Bone marrow (tissue), 2 donors: ENCODE measurements around the gene PIP4K2B.
"Not testable (repeated sequence)": the region's sequence is repeated elsewhere in the genome, so short reads cannot be mapped to it uniquely, and the experiment has no call there.

Experiments used
- DNase-seq, 2 donors: peaks; one replicate each; lab custom pipeline; 2025; lab: John Stamatoyannopoulos, UW

Gene PIP4K2B

GRCh38 chr17:38799501-38800236 is at the start of gene PIP4K2B:
TSS of gene PIP4K2B (minus strand) at chr17:38799556. CDS start at chr17:38799424, 132 bp downstream.
- peak; percentile 88 to 92 for DNase-seq

DNA sequence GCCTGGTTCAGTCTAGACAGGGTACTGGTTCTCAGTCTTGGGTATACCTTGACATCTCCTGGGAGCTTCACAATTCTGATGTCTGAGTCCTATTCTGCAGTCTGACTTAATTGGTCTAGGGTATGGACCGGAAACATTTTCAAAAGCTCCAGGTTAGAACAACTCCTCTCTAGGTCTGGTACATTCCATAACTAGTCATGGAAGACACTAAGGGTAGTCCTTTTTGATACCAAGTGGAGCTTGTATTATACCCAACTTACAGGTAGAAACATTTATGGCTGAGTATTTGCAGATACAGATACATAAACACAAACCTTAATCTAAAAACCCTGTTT is 49.2 kb upstream of the PIP4K2B start:
- no peak for DNase-seq

DNA sequence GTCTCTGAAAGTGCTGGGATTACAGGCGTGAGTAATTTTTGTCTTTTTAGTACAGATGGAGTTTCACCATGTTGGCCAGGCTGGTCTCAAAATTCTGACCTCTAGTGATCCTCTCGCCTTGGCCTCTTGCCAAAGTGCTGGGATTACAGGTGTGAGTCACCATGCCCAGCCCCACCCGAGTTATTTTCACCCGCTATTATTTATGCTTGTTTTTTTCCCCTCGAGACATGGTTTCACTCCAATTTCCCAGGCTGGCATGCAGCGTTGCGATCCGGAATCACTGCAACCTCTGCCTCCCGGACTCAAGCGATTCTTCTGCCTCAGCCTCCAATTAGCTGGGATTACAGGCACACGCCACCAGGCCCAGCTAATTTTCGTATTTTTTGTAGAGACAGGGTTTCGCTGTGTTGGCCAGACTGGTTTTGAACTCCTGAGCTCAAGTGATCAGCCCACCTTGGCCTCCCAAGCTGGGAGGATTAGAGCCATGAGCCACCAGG is 45.0 kb upstream of the PIP4K2B start:
- no peak for DNase-seq

DNA sequence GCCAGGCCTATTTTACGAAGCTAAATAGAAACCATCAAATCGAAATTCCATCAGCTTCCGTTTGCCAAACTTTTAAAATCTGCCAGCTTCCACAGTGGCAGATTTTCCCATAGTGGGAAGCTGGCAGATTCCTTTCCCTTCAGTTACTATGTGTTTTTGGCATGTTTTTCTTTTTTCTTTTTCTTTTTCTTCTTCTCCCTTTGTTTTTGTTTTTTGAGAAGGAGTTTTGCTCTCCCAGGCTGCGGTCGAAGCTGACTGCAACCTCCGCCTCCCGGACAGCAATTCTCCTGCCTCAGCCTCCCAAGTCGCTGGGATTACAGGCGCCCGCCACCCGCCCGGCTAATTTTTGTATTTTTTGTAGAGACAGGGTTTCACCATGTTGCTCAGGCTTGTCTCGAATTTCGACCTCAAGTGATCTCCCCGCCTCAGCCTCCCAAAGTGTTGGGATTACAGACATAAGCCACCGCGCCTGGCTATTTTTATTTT is 26.4 kb upstream of the PIP4K2B start:
- no peak for DNase-seq

DNA sequence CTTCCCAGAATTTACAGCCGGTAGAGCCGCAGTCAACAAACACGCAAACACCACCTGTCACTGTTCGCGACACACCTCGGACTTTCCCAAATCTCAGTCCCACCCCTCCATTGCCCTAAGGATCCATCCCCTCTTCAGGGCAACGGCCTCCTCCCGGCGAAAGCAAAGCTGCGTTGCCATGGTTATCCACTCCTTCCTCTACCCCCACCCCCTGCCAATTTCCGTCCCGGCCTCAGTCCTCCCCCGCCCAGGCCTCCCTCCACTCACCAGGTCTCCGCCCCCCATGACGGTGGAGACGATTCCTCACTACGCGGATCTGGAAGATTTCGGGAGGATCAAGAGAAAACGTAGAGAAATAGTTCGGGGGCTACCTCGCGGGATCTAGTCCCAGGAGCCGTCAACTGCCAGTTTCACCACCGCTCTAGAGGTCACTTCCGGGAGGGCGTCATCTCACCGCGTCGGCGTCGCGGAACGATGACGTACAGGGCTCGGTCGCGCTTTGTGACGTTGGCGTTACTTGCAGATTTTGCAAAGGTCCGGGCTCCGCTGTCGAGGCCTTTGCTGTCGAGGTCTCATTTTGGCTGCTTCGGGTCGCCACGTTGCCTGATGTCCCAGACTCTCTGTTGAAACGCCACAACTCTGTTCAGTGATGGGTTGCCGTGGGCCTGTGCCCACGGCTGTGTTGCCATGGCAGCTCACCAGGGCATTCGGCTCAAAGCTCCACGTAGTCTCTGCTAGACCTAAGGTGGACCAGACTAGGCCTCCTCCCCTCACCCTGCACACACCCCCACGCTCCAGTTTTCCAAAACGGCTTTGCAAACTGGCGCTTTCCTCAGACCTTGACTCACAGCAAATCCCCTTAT is 25.8 kb upstream of the PIP4K2B start, which contains the start of gene CWC25:
Gene CWC25 (minus strand): TSS at position 423 of the 863 bp plus-strand sequence. CDS start 138 bp downstream, at position 285.
- DNase-seq: peak; percentile 95 to 99

DNA sequence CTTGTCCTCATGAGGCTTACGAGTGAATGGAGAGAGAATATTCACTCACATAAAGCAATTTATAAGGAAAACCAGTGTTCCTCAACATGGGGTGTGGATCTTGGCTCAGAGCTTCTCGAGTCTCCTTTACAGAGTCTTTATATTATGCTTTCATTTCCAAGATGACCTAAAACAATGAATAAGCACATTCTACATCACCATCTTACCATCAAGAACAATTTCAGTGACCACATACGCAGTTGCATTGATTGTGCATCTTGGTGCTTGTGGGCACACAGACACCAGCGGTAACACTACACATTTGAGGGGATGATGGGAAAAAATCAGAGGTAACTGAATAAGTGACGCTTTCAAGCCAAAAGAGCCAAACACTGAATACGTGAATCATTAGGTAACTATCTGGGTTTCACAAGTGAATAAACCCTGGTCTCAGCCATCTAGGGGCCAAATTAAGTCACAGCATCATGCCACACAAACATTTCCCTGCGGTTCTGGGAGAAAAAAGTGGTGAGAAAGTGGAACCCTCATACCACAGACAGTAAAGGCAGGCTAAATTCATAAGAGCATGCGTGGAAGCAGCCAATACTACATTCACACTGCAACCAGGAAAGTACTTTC is 16.3 kb upstream of the PIP4K2B start:
- DNase-seq: no peak

DNA sequence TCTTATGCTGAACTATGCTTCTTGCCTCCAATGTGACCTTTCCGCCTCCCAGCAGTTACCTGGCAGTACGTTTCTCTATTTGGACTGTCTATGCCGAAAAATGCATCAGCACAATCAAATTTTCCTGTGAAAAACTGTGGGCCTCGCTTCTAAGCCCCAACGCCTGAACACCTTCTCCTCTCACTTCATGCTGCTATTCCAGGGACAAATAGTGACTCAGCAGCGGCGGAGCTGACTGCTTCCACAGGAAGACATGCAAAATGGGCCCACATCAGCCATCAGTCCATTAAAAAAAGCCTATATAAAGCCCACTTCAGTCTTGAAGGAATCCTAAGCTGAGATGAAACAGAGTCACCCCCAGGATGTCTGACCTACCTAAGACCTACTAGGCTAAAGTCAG is 10.5 kb upstream of the PIP4K2B start:
- no peak for DNase-seq

DNA sequence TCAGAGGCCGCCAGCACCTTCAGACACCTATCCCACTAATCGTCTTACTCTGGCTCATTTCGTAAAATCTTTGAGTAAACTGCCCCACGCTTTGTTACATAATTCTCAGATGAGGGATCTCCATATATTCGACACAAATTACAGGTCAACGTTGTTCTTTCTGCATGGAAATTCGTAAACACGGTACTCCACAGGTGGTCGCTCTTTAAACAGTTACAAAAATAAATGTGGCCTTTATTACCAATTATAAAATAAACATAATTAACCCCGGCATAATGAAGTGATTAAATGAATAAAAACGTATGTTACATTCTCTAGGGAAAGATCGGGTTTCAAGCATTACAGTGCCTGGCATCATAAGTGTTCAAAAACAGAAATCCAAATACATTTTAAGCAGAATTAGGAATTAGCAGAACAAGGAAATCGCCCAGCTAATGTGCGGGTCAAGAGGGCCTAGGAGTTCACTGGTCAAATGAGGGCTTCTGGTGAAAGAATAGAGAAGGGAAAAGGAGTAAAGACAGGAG is 943 bp upstream of the PIP4K2B start:
- no peak for DNase-seq

- DNase-seq: peak in 1 of 2 donors; percentile 54
Observed at GRCh38 chr17:38798614-38799500, 499 bp downstream of the PIP4K2B start.

GRCh38 chr17:38797828-38798227 is 1.5 kb downstream of the PIP4K2B start:
- no peak for DNase-seq

- DNase-seq: no peak
Observed at GRCh38 chr17:38797158-38797490, 2.2 kb downstream of the PIP4K2B start.

GRCh38 chr17:38796451-38797157 is 2.8 kb downstream of the PIP4K2B start:
- no peak for DNase-seq

- DNase-seq: no peak
Observed at GRCh38 chr17:38794221-38794620, 5.1 kb downstream of the PIP4K2B start.

GRCh38 chr17:38791162-38791561 is 8.2 kb downstream of the PIP4K2B start:
- no peak for DNase-seq

DNA sequence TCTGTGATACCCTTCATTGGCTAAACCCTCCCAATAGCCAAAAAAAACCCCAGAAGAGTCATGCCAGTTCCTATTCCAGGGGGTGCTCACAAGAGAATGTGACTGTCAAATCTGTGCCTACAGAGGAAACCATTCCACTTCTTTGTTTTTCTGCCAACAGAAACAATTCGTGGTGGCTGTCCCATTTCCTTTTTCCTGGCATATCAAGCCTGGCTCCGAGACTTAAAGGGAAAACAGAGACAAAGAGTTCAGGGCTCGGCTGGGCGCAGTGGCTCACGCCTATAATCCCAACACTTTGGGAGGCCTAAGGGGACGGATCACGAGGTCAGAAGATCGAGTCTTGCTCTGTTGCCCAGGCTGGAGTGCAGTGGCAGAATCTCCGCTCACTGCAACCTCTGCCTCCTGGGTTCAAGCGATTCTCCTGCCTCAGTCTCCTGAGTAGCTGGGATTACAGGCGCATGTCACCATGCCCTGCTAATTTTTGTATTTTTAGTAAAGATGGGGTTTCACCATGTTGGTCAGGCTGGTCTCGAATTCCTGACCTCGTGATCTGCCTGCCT is 9.1 kb downstream of the PIP4K2B start:
- not testable (repeated sequence) for DNase-seq

GRCh38 chr17:38789185-38789584 is 10.2 kb downstream of the PIP4K2B start:
- no peak for DNase-seq

GRCh38 chr17:38787999-38788398 is 11.4 kb downstream of the PIP4K2B start:
- not testable (repeated sequence) for DNase-seq

GRCh38 chr17:38786372-38786771 is 13.0 kb downstream of the PIP4K2B start:
- DNase-seq: no peak

DNA sequence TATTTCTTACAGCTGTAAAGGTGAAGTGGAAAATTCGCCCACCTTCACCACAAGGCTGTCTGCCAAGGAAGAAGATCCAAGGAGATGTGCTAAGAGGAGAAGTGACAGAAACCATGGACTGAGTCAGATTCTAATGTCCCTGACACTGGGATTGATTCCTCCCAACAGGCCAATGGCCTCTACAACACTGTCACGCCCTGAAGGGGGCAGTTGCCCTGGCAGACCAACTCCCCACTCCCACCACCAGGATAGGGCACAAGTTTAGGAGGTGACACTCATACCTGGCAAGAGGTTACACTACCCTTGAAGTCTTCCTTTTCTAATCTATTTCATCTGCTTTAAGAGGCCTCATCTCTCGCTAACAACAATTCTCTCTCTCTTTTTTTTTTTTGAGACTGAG is 16.1 kb downstream of the PIP4K2B start:
- DNase-seq: no peak
